ENCODE data around the gene TRAPPC3. TPM values are rescaled to one million over a fixed set of nuclear protein-coding genes. Genes with fewer than 3 reads are reported as not detected.
A peak's percentile ranks its signal among the peaks of the same experiment; 100 is the strongest.

The TRAPPC3 gene
- total RNA-seq, 1 donor = 111 TPM

DNA sequence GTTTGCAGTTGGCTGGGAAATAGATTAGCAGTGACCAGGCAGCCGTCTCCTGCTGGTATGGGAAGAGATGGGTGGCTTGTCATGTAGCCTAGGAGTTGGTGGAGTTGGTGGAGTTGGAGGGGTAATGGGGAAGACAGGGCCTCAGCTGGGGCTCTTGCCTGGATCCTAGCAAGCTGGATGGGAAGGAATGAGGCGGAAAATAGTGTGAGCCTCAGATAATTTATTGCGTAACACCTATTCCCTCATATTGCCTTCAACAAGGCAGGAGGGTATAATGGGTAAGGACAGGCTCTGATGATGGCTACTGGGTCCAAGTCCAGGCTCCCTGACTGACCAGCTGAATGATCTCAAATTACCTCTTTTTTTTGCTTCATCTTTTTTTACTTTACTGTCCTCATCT lies 19.2 kb upstream of the TRAPPC3 start:
- Histone ChIP-seq H3K9me3 (ENCODE audit: low read depth, low read length) (no peaks in the 10 kb centered on the region), H2AFZ (ENCODE audit: low read length) (no peak overlapping the region), H3K79me2 (ENCODE audit: insufficient read depth, low read length) (peaks cover 97% of the 10 kb centered on the region), H3K36me3 (ENCODE audit: insufficient read depth, low read length) (peaks cover 43% of the 10 kb centered on the region), H3K4me2 (ENCODE audit: insufficient read depth, low read length) (no peak overlapping the region), H4K20me1 (ENCODE audit: insufficient read depth, low read length) (peaks cover 81% of the 10 kb centered on the region), H3K27ac (ENCODE audit: low read depth, low read length) (peak overlapping the region; percentile 6), H3K27me3 (ENCODE audit: insufficient read depth, low read length) (no peaks in the 10 kb centered on the region), H3K4me3 (ENCODE audit: insufficient read depth, low read length) (no peak overlapping the region), H3K4me1 (ENCODE audit: insufficient read depth, low read length) (peaks cover 29% of the 10 kb centered on the region)
- TF ChIP-seq, protein P1, sequence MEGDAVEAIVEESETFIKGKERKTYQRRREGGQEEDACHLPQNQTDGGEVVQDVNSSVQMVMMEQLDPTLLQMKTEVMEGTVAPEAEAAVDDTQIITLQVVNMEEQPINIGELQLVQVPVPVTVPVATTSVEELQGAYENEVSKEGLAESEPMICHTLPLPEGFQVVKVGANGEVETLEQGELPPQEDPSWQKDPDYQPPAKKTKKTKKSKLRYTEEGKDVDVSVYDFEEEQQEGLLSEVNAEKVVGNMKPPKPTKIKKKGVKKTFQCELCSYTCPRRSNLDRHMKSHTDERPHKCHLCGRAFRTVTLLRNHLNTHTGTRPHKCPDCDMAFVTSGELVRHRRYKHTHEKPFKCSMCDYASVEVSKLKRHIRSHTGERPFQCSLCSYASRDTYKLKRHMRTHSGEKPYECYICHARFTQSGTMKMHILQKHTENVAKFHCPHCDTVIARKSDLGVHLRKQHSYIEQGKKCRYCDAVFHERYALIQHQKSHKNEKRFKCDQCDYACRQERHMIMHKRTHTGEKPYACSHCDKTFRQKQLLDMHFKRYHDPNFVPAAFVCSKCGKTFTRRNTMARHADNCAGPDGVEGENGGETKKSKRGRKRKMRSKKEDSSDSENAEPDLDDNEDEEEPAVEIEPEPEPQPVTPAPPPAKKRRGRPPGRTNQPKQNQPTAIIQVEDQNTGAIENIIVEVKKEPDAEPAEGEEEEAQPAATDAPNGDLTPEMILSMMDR (IDR thresholded peaks at IDR 0.05; ENCODE audit: extremely low read depth, low read depth, low read length) = no peak
- DNase-seq (ENCODE audit: insufficient read length, low spot score, missing footprints) = no peak

DNA sequence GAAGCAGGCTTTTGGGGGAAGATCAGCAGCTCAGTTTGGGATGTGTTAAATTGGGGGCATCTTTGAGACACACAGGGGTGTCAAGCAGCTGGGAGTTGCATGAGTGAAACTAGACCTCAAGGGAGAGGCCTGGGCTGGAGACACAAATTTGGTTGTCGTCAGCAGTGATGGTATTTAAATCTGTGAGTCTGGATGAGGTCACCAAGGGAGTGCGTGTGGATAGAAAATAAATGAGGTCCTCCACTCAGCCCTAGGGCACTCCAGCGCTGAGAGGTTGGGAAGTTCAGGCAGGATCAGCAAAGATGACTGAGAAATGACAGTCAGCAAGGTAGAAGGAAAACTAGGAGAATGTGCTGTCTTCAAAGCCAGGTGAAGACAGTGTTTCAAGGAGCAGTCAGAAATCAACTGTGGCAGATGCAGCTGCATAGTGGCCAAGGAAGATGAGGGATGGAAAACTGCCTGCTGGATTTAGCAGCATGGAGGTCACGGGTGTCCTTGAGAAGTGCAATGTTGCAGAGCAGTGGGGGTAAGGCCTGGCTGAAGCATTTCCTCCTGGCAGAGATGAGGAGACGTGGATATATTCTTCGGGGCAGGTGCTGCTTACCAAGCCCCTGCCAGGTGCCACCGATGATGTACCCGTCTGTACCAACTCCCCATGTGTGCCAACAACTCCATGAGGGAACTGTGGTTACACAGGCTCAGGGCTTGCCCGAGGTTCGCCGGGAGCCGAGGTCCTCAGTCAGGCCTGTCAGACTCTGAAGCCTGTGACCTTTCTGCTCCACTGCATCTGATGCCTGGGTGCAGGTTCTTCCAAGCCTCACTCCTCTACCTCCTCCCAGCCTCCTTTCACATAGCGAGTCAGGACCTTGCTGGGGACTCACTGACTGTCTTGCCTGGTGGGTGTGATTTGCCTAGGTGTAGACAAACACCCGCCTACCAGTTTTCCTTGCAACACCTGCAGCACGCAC lies 17.9 kb upstream of the TRAPPC3 start:
- Histone ChIP-seq H3K4me1 (ENCODE audit: insufficient read depth, low read length) (peaks cover 27% of the 10 kb centered on the region), H2AFZ (ENCODE audit: low read length) (no peak overlapping the region), H4K20me1 (ENCODE audit: insufficient read depth, low read length) (peaks cover 83% of the 10 kb centered on the region), H3K79me2 (ENCODE audit: insufficient read depth, low read length) (peaks cover 97% of the 10 kb centered on the region), H3K36me3 (ENCODE audit: insufficient read depth, low read length) (peaks cover 34% of the 10 kb centered on the region), H3K27me3 (ENCODE audit: insufficient read depth, low read length) (no peaks in the 10 kb centered on the region), H3K4me3 (ENCODE audit: insufficient read depth, low read length) (no peak overlapping the region), H3K27ac (ENCODE audit: low read depth, low read length) (peak overlapping the region; percentile 86), H3K9me3 (ENCODE audit: low read depth, low read length) (no peaks in the 10 kb centered on the region), H3K4me2 (ENCODE audit: insufficient read depth, low read length) (no peak overlapping the region)
- TF ChIP-seq, protein P1 (IDR thresholded peaks at IDR 0.05; ENCODE audit: extremely low read depth, low read depth, low read length) = no peak
- DNase-seq (ENCODE audit: insufficient read length, low spot score, missing footprints) = peak; percentile 92

DNA sequence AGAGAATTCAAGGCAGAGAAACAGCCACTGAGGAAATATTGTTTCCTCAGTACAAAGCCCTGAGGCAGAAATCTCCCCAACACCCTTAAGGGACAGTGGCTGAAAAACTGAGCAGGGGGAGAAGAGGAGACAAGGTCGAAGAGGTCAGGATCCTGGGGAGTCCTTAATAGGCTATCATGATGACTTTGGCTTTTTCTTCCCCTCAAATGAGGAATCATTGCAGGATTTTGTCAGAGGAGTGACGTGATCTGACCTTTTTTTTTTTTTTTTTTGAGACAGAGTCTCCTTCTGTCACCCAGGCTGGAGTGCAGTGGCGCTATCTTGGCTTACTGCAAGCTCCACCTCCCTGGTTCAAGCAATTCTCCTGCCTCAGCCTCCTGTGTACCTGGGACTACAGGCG lies 16.9 kb upstream of the TRAPPC3 start:
- Histone ChIP-seq H2AFZ (ENCODE audit: low read length) (no peak overlapping the region), H3K27me3 (ENCODE audit: insufficient read depth, low read length) (no peaks in the 10 kb centered on the region), H3K9me3 (ENCODE audit: low read depth, low read length) (no peaks in the 10 kb centered on the region), H3K4me1 (ENCODE audit: insufficient read depth, low read length) (peaks cover 38% of the 10 kb centered on the region), H4K20me1 (ENCODE audit: insufficient read depth, low read length) (peaks cover 88% of the 10 kb centered on the region), H3K36me3 (ENCODE audit: insufficient read depth, low read length) (peaks cover 24% of the 10 kb centered on the region), H3K27ac (ENCODE audit: low read depth, low read length) (peak overlapping the region; percentile 86), H3K4me2 (ENCODE audit: insufficient read depth, low read length) (no peak overlapping the region), H3K79me2 (ENCODE audit: insufficient read depth, low read length) (peaks cover 98% of the 10 kb centered on the region), H3K4me3 (ENCODE audit: insufficient read depth, low read length) (no peak overlapping the region)
- no peak for DNase-seq (ENCODE audit: insufficient read length, low spot score, missing footprints)
- TF ChIP-seq, protein P1 (IDR thresholded peaks at IDR 0.05; ENCODE audit: extremely low read depth, low read depth, low read length) = no peak

DNA sequence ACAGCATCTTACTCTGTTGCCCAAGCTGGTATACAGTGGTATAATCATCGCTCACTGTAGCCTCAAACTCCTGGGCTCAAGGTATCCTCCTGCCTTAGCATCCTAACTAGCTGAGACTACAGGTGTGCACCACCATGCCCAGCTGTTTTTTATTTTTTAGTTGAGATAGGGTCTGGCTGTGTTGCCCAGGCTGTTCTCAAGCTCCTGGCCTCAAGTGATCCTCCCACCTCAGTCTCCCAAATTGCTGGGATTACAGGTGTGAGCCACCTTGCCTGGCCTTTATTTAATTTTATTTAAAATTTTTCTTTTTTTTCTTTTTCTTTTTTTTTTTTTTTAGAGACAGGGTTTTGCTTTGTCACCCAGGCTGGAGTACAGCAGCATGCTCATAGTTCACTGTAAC lies 15.9 kb upstream of the TRAPPC3 start:
- no peaks in the 10 kb centered on the region for H3K9me3 ChIP-seq (ENCODE audit: low read depth, low read length)
- peaks cover 98% of the 10 kb centered on the region for H3K79me2 ChIP-seq (ENCODE audit: insufficient read depth, low read length)
- no peak overlapping the region for H3K4me2 ChIP-seq (ENCODE audit: insufficient read depth, low read length)
- no peaks in the 10 kb centered on the region for H3K27me3 ChIP-seq (ENCODE audit: insufficient read depth, low read length)
- H3K27ac ChIP-seq (ENCODE audit: low read depth, low read length) = peak overlapping the region; percentile 86
- no peak for DNase-seq (ENCODE audit: insufficient read length, low spot score, missing footprints)
- H4K20me1 ChIP-seq (ENCODE audit: insufficient read depth, low read length) = peaks cover 88% of the 10 kb centered on the region
- H2AFZ ChIP-seq (ENCODE audit: low read length) = no peak overlapping the region
- peaks cover 48% of the 10 kb centered on the region for H3K4me1 ChIP-seq (ENCODE audit: insufficient read depth, low read length)
- H3K36me3 ChIP-seq (ENCODE audit: insufficient read depth, low read length) = peaks cover 25% of the 10 kb centered on the region
- H3K4me3 ChIP-seq (ENCODE audit: insufficient read depth, low read length) = no peak overlapping the region
- TF ChIP-seq, protein P1 (IDR thresholded peaks at IDR 0.05; ENCODE audit: extremely low read depth, low read depth, low read length) = no peak
